ENCODE measurements around the gene MEP1A.

MEP1A gene

GRCh38 chr6:46845126-46845525, 51.9 kb downstream of the MEP1A start:
- H4K20me1 ChIP-seq (ENCODE audit: low read depth, low read length) = no peaks in the 10 kb centered on the region
- no peak overlapping the region for H3K4me2 ChIP-seq (ENCODE audit: low read depth, low read length, poor library complexity, severe bottlenecking)
- H2AFZ ChIP-seq (ENCODE audit: low read depth, low read length, severe bottlenecking) = no peak overlapping the region
- H3K9me2 ChIP-seq (replicated peaks; ENCODE audit: insufficient read depth, low read length) = no peaks in the 10 kb centered on the region
- no peaks in the 10 kb centered on the region for H3F3A ChIP-seq (ENCODE audit: insufficient read depth)
- no peak overlapping the region for H3K4me3 ChIP-seq (ENCODE audit: insufficient read depth, low read length, poor library complexity, severe bottlenecking)
- no peak for TF ChIP-seq CTCF (IDR thresholded peaks at IDR 0.05; ENCODE audit: insufficient read depth, low read length, poor library complexity, severe bottlenecking)
- no peak for TF ChIP-seq EZH2phosphoT487 (conservative IDR thresholded peaks at IDR 0.05; ENCODE audit: low read length)
- H3K9ac ChIP-seq (ENCODE audit: low read length) = no peak overlapping the region
- H3K36me3 ChIP-seq (ENCODE audit: low read length) = no peaks in the 10 kb centered on the region
- no peaks in the 10 kb centered on the region for H3K79me2 ChIP-seq (ENCODE audit: insufficient read depth, low read length)
- H3K27me3 ChIP-seq (ENCODE audit: low read length) = no peaks in the 10 kb centered on the region
- peaks cover 19% of the 10 kb centered on the region; the same call in 1 of the 2 replicates for H3K9me3 ChIP-seq (ENCODE audit: insufficient read depth, low read length)
- H3K27ac ChIP-seq (ENCODE audit: low read depth, low read length) = no peak overlapping the region

- H3K27ac ChIP-seq (ENCODE audit: low read depth, low read length) = no peak overlapping the region
- H2AFZ ChIP-seq (ENCODE audit: low read depth, low read length, severe bottlenecking) = peak overlapping the region; percentile 66
- H3K4me3 ChIP-seq (ENCODE audit: insufficient read depth, low read length, poor library complexity, severe bottlenecking) = no peak overlapping the region
Measured at GRCh38 chr6:46848684-46849360, 55.6 kb downstream of the MEP1A start.

GRCh38 chr6:46849361-46849690, 56.1 kb downstream of the MEP1A start:
- Histone ChIP-seq H3K27ac (ENCODE audit: low read depth, low read length) (no peak overlapping the region), H3K36me3 (ENCODE audit: low read length) (no peaks in the 10 kb centered on the region), H2AFZ (ENCODE audit: low read depth, low read length, severe bottlenecking) (no peak overlapping the region), H3K9me2 (replicated peaks; ENCODE audit: insufficient read depth, low read length) (no peaks in the 10 kb centered on the region), H3K9me3 (ENCODE audit: insufficient read depth, low read length) (peaks cover 6% of the 10 kb centered on the region; the same call in 1 of the 2 replicates), H3F3A (ENCODE audit: insufficient read depth) (no peaks in the 10 kb centered on the region), H3K79me2 (ENCODE audit: insufficient read depth, low read length) (no peaks in the 10 kb centered on the region), H3K27me3 (ENCODE audit: low read length) (no peaks in the 10 kb centered on the region), H3K4me3 (ENCODE audit: insufficient read depth, low read length, poor library complexity, severe bottlenecking) (no peak overlapping the region), H3K4me2 (ENCODE audit: low read depth, low read length, poor library complexity, severe bottlenecking) (no peak overlapping the region), H4K20me1 (ENCODE audit: low read depth, low read length) (no peaks in the 10 kb centered on the region), H3K9ac (ENCODE audit: low read length) (no peak overlapping the region)
- no peak for TF ChIP-seq EZH2phosphoT487 (conservative IDR thresholded peaks at IDR 0.05; ENCODE audit: low read length)
- no peak for TF ChIP-seq CTCF (IDR thresholded peaks at IDR 0.05; ENCODE audit: insufficient read depth, low read length, poor library complexity, severe bottlenecking)

More at GRCh38 chr6:46848684-46849360, 55.6 kb downstream of the MEP1A start:
- Histone ChIP-seq H3K9ac (ENCODE audit: low read length) (no peak overlapping the region), H3K27me3 (ENCODE audit: low read length) (no peaks in the 10 kb centered on the region), H3K9me3 (ENCODE audit: insufficient read depth, low read length) (peaks cover 6% of the 10 kb centered on the region; the same call in 1 of the 2 replicates), H3F3A (ENCODE audit: insufficient read depth) (no peaks in the 10 kb centered on the region), H3K36me3 (ENCODE audit: low read length) (no peaks in the 10 kb centered on the region), H3K9me2 (replicated peaks; ENCODE audit: insufficient read depth, low read length) (no peaks in the 10 kb centered on the region), H3K79me2 (ENCODE audit: insufficient read depth, low read length) (no peaks in the 10 kb centered on the region), H4K20me1 (ENCODE audit: low read depth, low read length) (no peaks in the 10 kb centered on the region), H3K4me2 (ENCODE audit: low read depth, low read length, poor library complexity, severe bottlenecking) (peak overlapping the region; percentile 22)
- TF ChIP-seq EZH2phosphoT487 (conservative IDR thresholded peaks at IDR 0.05; ENCODE audit: low read length) (no peak), CTCF (IDR thresholded peaks at IDR 0.05; ENCODE audit: insufficient read depth, low read length, poor library complexity, severe bottlenecking) (peak; percentile 99)
